ENCODE data around the gene ZNF367. TPM values are rescaled to one million over a fixed set of nuclear protein-coding genes. Genes with fewer than 3 reads are reported as not detected.

Gene ZNF367
- total and polyA plus RNA-seq, 2 experiments from 2014 or later, result 0.98 to 3.6 TPM

GRCh38 chr9:96459268-96460007 lies 41.3 kb upstream of the ZNF367 start:
- no peak for DNase-seq (ENCODE audit: low spot score)
- Histone ChIP-seq H3K4me2 (no peak overlapping the region), H3K27me3 (no peaks in the 10 kb centered on the region), H3K4me3 (no peak overlapping the region), H3K79me2 (peaks cover 7% of the 10 kb centered on the region), H2AFZ (no peak overlapping the region), H3K9me3 (ENCODE audit: low read depth) (no peaks in the 10 kb centered on the region), H3K4me1 (ENCODE audit: insufficient read depth) (no peaks in the 10 kb centered on the region), H3K27ac (no peak overlapping the region), H4K20me1 (ENCODE audit: insufficient read depth, poor library complexity, severe bottlenecking) (no peaks in the 10 kb centered on the region), H3K9me2 (replicated peaks; ENCODE audit: insufficient read depth) (no peaks in the 10 kb centered on the region), H3K36me3 (replicated peaks; ENCODE audit: insufficient read depth, low read depth) (no peaks in the 10 kb centered on the region)
- TF ChIP-seq EZH2 (IDR thresholded peaks at IDR 0.05; ENCODE audit: borderline replicate concordance) (no peak), EZH2phosphoT487 (IDR thresholded peaks at IDR 0.05; ENCODE audit: low read depth, severe bottlenecking, unreplicated experiment) (no peak), CTCF (IDR thresholded peaks at IDR 0.05; ENCODE audit: poor library complexity) (no peak)
- WGBS (ENCODE audit: low lambda C conversion rate, missing lambda C conversion rate), result 93% methylated on average over 7 of the region's 7 CpGs

GRCh38 chr9:96458226-96458625 lies 40.1 kb upstream of the ZNF367 start:
- no peak for DNase-seq (ENCODE audit: low spot score)
- TF ChIP-seq EZH2phosphoT487 (IDR thresholded peaks at IDR 0.05; ENCODE audit: low read depth, severe bottlenecking, unreplicated experiment), result no peak
- no peak for TF ChIP-seq CTCF (IDR thresholded peaks at IDR 0.05; ENCODE audit: poor library complexity)
- no peak for TF ChIP-seq EZH2 (IDR thresholded peaks at IDR 0.05; ENCODE audit: borderline replicate concordance)
- no peak overlapping the region for H3K4me2 ChIP-seq
- no peaks in the 10 kb centered on the region for H3K4me1 ChIP-seq (ENCODE audit: insufficient read depth)
- H3K27ac ChIP-seq, result no peak overlapping the region
- peaks cover 3% of the 10 kb centered on the region for H4K20me1 ChIP-seq (ENCODE audit: insufficient read depth, poor library complexity, severe bottlenecking)
- H3K4me3 ChIP-seq, result no peak overlapping the region
- H3K79me2 ChIP-seq, result peaks cover 13% of the 10 kb centered on the region
- 87% methylated on average over 8 of the region's 8 CpGs for WGBS (ENCODE audit: low lambda C conversion rate, missing lambda C conversion rate)
- no peaks in the 10 kb centered on the region for H3K36me3 ChIP-seq (replicated peaks; ENCODE audit: insufficient read depth, low read depth)
- H2AFZ ChIP-seq, result no peak overlapping the region
- H3K27me3 ChIP-seq, result no peaks in the 10 kb centered on the region
- no peaks in the 10 kb centered on the region for H3K9me2 ChIP-seq (replicated peaks; ENCODE audit: insufficient read depth)
- no peaks in the 10 kb centered on the region for H3K9me3 ChIP-seq (ENCODE audit: low read depth)

- Histone ChIP-seq H4K20me1 (ENCODE audit: insufficient read depth, poor library complexity, severe bottlenecking) (peaks cover 4% of the 10 kb centered on the region), H3K9me2 (replicated peaks; ENCODE audit: insufficient read depth) (no peaks in the 10 kb centered on the region), H3K36me3 (replicated peaks; ENCODE audit: insufficient read depth, low read depth) (no peaks in the 10 kb centered on the region), H3K4me3 (no peak overlapping the region), H3K9me3 (ENCODE audit: low read depth) (no peaks in the 10 kb centered on the region), H3K4me2 (no peak overlapping the region), H3K27me3 (no peaks in the 10 kb centered on the region), H3K79me2 (peaks cover 19% of the 10 kb centered on the region), H3K4me1 (ENCODE audit: insufficient read depth) (no peaks in the 10 kb centered on the region), H2AFZ (no peak overlapping the region), H3K27ac (no peak overlapping the region)
- no peak for DNase-seq (ENCODE audit: low spot score)
- no peak for TF ChIP-seq CTCF (IDR thresholded peaks at IDR 0.05; ENCODE audit: poor library complexity)
- no peak for TF ChIP-seq EZH2 (IDR thresholded peaks at IDR 0.05; ENCODE audit: borderline replicate concordance)
- no peak for TF ChIP-seq EZH2phosphoT487 (IDR thresholded peaks at IDR 0.05; ENCODE audit: low read depth, severe bottlenecking, unreplicated experiment)
- 86% methylated on average over 4 of the region's 4 CpGs for WGBS (ENCODE audit: low lambda C conversion rate, missing lambda C conversion rate)
Measured at GRCh38 chr9:96457266-96457665, 39.1 kb upstream of the ZNF367 start.

Data from hepatocyte (in vitro differentiated cells).